ENCODE data around the gene PLCB4.

- no peak for TF ChIP-seq EZH2 (IDR thresholded peaks at IDR 0.05)
- no peak for TF ChIP-seq POLR2AphosphoS5 (IDR thresholded peaks at IDR 0.05; ENCODE audit: borderline replicate concordance, low read depth, low read length)
- no peak for TF ChIP-seq FOXP2 (optimal IDR thresholded peaks at IDR 0.05; ENCODE audit: control extremely low read depth, extremely low read length, insufficient read depth)
Measured at GRCh38 chr20:9329355-9330101, 260.6 kb downstream of the PLCB4 start.
